ENCODE data around the gene ARAP3. TPM values are rescaled to one million over a fixed set of nuclear protein-coding genes. Genes with fewer than 3 reads are reported as not detected.

Gene ARAP3
- total and polyA plus RNA-seq, 9 of the 15 experiments (the other 6 are each of a cell fraction or from before 2014, with no cell fraction given) = 0.83 to 25.7 (median 6.4) TPM

DNA sequence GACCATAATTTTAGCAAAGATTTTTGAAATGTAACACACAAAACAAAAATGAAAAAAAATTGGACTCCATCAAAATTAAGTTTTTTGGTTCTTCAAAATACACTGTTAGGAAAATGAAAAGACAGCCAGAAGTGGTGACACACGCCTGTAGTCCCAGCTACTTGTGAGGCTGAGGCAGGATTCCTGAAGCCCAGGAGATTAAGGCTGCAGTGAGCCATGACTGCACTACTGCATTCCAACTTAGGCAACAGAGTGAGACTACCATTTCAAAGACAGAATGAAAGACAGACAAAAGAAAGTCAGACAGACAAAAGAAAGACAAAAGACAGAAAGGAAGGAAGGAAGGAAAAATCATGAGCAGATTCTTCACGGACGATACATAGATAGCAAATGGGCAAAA, 70.7 kb downstream of the ARAP3 start (continued):
- TF ChIP-seq, protein P1, sequence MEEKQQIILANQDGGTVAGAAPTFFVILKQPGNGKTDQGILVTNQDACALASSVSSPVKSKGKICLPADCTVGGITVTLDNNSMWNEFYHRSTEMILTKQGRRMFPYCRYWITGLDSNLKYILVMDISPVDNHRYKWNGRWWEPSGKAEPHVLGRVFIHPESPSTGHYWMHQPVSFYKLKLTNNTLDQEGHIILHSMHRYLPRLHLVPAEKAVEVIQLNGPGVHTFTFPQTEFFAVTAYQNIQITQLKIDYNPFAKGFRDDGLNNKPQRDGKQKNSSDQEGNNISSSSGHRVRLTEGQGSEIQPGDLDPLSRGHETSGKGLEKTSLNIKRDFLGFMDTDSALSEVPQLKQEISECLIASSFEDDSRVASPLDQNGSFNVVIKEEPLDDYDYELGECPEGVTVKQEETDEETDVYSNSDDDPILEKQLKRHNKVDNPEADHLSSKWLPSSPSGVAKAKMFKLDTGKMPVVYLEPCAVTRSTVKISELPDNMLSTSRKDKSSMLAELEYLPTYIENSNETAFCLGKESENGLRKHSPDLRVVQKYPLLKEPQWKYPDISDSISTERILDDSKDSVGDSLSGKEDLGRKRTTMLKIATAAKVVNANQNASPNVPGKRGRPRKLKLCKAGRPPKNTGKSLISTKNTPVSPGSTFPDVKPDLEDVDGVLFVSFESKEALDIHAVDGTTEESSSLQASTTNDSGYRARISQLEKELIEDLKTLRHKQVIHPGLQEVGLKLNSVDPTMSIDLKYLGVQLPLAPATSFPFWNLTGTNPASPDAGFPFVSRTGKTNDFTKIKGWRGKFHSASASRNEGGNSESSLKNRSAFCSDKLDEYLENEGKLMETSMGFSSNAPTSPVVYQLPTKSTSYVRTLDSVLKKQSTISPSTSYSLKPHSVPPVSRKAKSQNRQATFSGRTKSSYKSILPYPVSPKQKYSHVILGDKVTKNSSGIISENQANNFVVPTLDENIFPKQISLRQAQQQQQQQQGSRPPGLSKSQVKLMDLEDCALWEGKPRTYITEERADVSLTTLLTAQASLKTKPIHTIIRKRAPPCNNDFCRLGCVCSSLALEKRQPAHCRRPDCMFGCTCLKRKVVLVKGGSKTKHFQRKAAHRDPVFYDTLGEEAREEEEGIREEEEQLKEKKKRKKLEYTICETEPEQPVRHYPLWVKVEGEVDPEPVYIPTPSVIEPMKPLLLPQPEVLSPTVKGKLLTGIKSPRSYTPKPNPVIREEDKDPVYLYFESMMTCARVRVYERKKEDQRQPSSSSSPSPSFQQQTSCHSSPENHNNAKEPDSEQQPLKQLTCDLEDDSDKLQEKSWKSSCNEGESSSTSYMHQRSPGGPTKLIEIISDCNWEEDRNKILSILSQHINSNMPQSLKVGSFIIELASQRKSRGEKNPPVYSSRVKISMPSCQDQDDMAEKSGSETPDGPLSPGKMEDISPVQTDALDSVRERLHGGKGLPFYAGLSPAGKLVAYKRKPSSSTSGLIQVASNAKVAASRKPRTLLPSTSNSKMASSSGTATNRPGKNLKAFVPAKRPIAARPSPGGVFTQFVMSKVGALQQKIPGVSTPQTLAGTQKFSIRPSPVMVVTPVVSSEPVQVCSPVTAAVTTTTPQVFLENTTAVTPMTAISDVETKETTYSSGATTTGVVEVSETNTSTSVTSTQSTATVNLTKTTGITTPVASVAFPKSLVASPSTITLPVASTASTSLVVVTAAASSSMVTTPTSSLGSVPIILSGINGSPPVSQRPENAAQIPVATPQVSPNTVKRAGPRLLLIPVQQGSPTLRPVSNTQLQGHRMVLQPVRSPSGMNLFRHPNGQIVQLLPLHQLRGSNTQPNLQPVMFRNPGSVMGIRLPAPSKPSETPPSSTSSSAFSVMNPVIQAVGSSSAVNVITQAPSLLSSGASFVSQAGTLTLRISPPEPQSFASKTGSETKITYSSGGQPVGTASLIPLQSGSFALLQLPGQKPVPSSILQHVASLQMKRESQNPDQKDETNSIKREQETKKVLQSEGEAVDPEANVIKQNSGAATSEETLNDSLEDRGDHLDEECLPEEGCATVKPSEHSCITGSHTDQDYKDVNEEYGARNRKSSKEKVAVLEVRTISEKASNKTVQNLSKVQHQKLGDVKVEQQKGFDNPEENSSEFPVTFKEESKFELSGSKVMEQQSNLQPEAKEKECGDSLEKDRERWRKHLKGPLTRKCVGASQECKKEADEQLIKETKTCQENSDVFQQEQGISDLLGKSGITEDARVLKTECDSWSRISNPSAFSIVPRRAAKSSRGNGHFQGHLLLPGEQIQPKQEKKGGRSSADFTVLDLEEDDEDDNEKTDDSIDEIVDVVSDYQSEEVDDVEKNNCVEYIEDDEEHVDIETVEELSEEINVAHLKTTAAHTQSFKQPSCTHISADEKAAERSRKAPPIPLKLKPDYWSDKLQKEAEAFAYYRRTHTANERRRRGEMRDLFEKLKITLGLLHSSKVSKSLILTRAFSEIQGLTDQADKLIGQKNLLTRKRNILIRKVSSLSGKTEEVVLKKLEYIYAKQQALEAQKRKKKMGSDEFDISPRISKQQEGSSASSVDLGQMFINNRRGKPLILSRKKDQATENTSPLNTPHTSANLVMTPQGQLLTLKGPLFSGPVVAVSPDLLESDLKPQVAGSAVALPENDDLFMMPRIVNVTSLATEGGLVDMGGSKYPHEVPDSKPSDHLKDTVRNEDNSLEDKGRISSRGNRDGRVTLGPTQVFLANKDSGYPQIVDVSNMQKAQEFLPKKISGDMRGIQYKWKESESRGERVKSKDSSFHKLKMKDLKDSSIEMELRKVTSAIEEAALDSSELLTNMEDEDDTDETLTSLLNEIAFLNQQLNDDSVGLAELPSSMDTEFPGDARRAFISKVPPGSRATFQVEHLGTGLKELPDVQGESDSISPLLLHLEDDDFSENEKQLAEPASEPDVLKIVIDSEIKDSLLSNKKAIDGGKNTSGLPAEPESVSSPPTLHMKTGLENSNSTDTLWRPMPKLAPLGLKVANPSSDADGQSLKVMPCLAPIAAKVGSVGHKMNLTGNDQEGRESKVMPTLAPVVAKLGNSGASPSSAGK (IDR thresholded peaks at IDR 0.05) = no peak
- TF ChIP-seq, protein P2, sequence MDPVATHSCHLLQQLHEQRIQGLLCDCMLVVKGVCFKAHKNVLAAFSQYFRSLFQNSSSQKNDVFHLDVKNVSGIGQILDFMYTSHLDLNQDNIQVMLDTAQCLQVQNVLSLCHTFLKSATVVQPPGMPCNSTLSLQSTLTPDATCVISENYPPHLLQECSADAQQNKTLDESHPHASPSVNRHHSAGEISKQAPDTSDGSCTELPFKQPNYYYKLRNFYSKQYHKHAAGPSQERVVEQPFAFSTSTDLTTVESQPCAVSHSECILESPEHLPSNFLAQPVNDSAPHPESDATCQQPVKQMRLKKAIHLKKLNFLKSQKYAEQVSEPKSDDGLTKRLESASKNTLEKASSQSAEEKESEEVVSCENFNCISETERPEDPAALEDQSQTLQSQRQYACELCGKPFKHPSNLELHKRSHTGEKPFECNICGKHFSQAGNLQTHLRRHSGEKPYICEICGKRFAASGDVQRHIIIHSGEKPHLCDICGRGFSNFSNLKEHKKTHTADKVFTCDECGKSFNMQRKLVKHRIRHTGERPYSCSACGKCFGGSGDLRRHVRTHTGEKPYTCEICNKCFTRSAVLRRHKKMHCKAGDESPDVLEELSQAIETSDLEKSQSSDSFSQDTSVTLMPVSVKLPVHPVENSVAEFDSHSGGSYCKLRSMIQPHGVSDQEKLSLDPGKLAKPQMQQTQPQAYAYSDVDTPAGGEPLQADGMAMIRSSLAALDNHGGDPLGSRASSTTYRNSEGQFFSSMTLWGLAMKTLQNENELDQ (CRISPR knock-in tag; IDR thresholded peaks at IDR 0.05; ENCODE audit: borderline replicate concordance) = no peak
- no peak for TF ChIP-seq MEF2A (IDR thresholded peaks at IDR 0.05; ENCODE audit: control insufficient read depth, low read depth, low read length)
- TF ChIP-seq, protein P3, sequence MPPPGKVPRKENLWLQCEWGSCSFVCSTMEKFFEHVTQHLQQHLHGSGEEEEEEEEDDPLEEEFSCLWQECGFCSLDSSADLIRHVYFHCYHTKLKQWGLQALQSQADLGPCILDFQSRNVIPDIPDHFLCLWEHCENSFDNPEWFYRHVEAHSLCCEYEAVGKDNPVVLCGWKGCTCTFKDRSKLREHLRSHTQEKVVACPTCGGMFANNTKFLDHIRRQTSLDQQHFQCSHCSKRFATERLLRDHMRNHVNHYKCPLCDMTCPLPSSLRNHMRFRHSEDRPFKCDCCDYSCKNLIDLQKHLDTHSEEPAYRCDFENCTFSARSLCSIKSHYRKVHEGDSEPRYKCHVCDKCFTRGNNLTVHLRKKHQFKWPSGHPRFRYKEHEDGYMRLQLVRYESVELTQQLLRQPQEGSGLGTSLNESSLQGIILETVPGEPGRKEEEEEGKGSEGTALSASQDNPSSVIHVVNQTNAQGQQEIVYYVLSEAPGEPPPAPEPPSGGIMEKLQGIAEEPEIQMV (tag; conservative IDR thresholded peaks at IDR 0.05; ENCODE audit: low read depth) = no peak

Data from K562 (cell line).